Muscle layer of duodenum (tissue), 2 donors: ENCODE results near the gene THSD7A.

Experiments
- H3K27ac ChIP-seq: one replicate; pipeline ENCODE4 v1.7.0; 2013; ENCODE audit warnings: mild to moderate bottlenecking, low read length
- H3K27me3 ChIP-seq: one replicate; pipeline ENCODE4 v1.7.0; 2013; ENCODE audit warnings: low read depth, mild to moderate bottlenecking, control low read depth, low read length
- H3K36me3 ChIP-seq, 2 donors: one replicate each; pipeline ENCODE4 v1.7.0; 2013; ENCODE audit warnings: low read length in 2 of 2, control low read depth in 1 of 2, mild to moderate bottlenecking in 1 of 2; ENCODE audit not compliant: insufficient read depth in 2 of 2, control insufficient read depth in 1 of 2
- H3K4me1 ChIP-seq, 2 donors: one replicate each; pipeline ENCODE4 v1.7.0; 2013; ENCODE audit warnings: low read length in 2 of 2, mild to moderate bottlenecking in 2 of 2, control low read depth in 1 of 2, moderate library complexity in 1 of 2; ENCODE audit not compliant: insufficient read depth in 2 of 2, control insufficient read depth in 1 of 2
- H3K4me3 ChIP-seq, 2 donors: one replicate each; pipeline ENCODE4 v1.7.0; 2013; ENCODE audit warnings: low read length in 2 of 2, low read depth in 1 of 2, mild to moderate bottlenecking in 1 of 2
- H3K9me3 ChIP-seq, 2 donors: one replicate each; pipeline ENCODE4 v1.7.0; 2013; ENCODE audit warnings: low read length in 2 of 2, control low read depth in 1 of 2, mild to moderate bottlenecking in 1 of 2; ENCODE audit not compliant: control insufficient read depth in 1 of 2
- donor health status: healthy.

THSD7A gene

GRCh38 chr7:11835260-11835659 is 3.3 kb upstream of the THSD7A start:
- Histone ChIP-seq H3K36me3 (no peaks in the 10 kb centered on the region), H3K9me3 (peaks cover 0 to 11% of the 10 kb centered on the region in 2 donors), H3K4me1 (peaks cover 4 to 6% of the 10 kb centered on the region in 2 donors), H3K4me3 (no peak overlapping the region), H3K27me3 (peaks cover 5% of the 10 kb centered on the region), H3K27ac (no peak overlapping the region)

GRCh38 chr7:11833431-11833830 is 1.4 kb upstream of the THSD7A start:
- Histone ChIP-seq H3K4me1 (peaks cover 4 to 7% of the 10 kb centered on the region in 2 donors), H3K36me3 (no peaks in the 10 kb centered on the region), H3K9me3 (peaks cover 0 to 11% of the 10 kb centered on the region in 2 donors), H3K27ac (no peak overlapping the region), H3K4me3 (no peak overlapping the region), H3K27me3 (peaks cover 5% of the 10 kb centered on the region)

- Histone ChIP-seq H3K27me3 (peaks cover 5% of the 10 kb centered on the region), H3K4me1 (peaks cover 4 to 7% of the 10 kb centered on the region in 2 donors), H3K36me3 (no peaks in the 10 kb centered on the region), H3K9me3 (peaks cover 0 to 3% of the 10 kb centered on the region in 2 donors), H3K4me3 (peak overlapping the region; percentile 85 to 86), H3K27ac (peak overlapping the region; percentile 13)
Measured at GRCh38 chr7:11831156-11831735, 752 bp downstream of the THSD7A start.

GRCh38 chr7:11830582-11831155 is 1.3 kb downstream of the THSD7A start:
- Histone ChIP-seq H3K9me3 (no peaks in the 10 kb centered on the region), H3K27ac (peak overlapping the region; percentile 13), H3K27me3 (peaks cover 5% of the 10 kb centered on the region), H3K4me3 (peak overlapping the region; percentile 85 to 86), H3K36me3 (no peaks in the 10 kb centered on the region), H3K4me1 (peaks cover 4 to 7% of the 10 kb centered on the region in 2 donors)

- Histone ChIP-seq H3K27ac (no peak overlapping the region), H3K4me3 (no peak overlapping the region), H3K9me3 (no peaks in the 10 kb centered on the region), H3K36me3 (no peaks in the 10 kb centered on the region), H3K27me3 (peaks cover 5% of the 10 kb centered on the region), H3K4me1 (peaks cover 4 to 7% of the 10 kb centered on the region in 2 donors)
Measured at GRCh38 chr7:11829954-11830353, 2.0 kb downstream of the THSD7A start.

GRCh38 chr7:11819947-11820346 is 12.1 kb downstream of the THSD7A start:
- no peaks in the 10 kb centered on the region for H3K9me3 ChIP-seq
- no peaks in the 10 kb centered on the region for H3K27me3 ChIP-seq
- H3K4me3 ChIP-seq: no peak overlapping the region
- no peaks in the 10 kb centered on the region for H3K36me3 ChIP-seq
- H3K27ac ChIP-seq: no peak overlapping the region
- H3K4me1 ChIP-seq: no peaks in the 10 kb centered on the region

- no peak overlapping the region for H3K27ac ChIP-seq
- H3K4me3 ChIP-seq: no peak overlapping the region
- no peaks in the 10 kb centered on the region for H3K27me3 ChIP-seq
- no peaks in the 10 kb centered on the region for H3K36me3 ChIP-seq
- no peaks in the 10 kb centered on the region for H3K4me1 ChIP-seq
- no peaks in the 10 kb centered on the region for H3K9me3 ChIP-seq
Measured at GRCh38 chr7:11819271-11819670, 12.7 kb downstream of the THSD7A start.

- no peak overlapping the region for H3K4me3 ChIP-seq
- H3K36me3 ChIP-seq: no peaks in the 10 kb centered on the region
- H3K9me3 ChIP-seq: no peaks in the 10 kb centered on the region
- no peaks in the 10 kb centered on the region for H3K4me1 ChIP-seq
- no peaks in the 10 kb centered on the region for H3K27me3 ChIP-seq
- H3K27ac ChIP-seq: no peak overlapping the region
Measured at GRCh38 chr7:11818281-11818680, 13.7 kb downstream of the THSD7A start.

- no peak overlapping the region for H3K4me3 ChIP-seq
- H3K27ac ChIP-seq: no peak overlapping the region
- H3K9me3 ChIP-seq: no peaks in the 10 kb centered on the region
- no peaks in the 10 kb centered on the region for H3K36me3 ChIP-seq
- H3K4me1 ChIP-seq: no peaks in the 10 kb centered on the region
- no peaks in the 10 kb centered on the region for H3K27me3 ChIP-seq
Measured at GRCh38 chr7:11817111-11817740, 14.8 kb downstream of the THSD7A start.

GRCh38 chr7:11811709-11812108 is 20.3 kb downstream of the THSD7A start:
- no peaks in the 10 kb centered on the region for H3K4me1 ChIP-seq
- H3K27me3 ChIP-seq: no peaks in the 10 kb centered on the region
- H3K9me3 ChIP-seq: no peaks in the 10 kb centered on the region
- H3K36me3 ChIP-seq: no peaks in the 10 kb centered on the region
- H3K4me3 ChIP-seq: no peak overlapping the region
- no peak overlapping the region for H3K27ac ChIP-seq

- Histone ChIP-seq H3K27me3 (no peaks in the 10 kb centered on the region), H3K9me3 (no peaks in the 10 kb centered on the region), H3K4me3 (no peak overlapping the region), H3K4me1 (no peaks in the 10 kb centered on the region), H3K27ac (no peak overlapping the region), H3K36me3 (no peaks in the 10 kb centered on the region)
Measured at GRCh38 chr7:11810043-11810625, 21.9 kb downstream of the THSD7A start.
